Tibial nerve (tissue), 3 donors: Measurements from ENCODE around the gene BCR.

ENCODE experiments used
- POLR2A ChIP-seq, 2 donors: fragments of 450-650 bp; IDR thresholded peaks; one replicate each; pipeline ENCODE4 v1.6.1; 2017; ENCODE audit warnings: antibody characterized with exemption in 2 of 2, mild to moderate bottlenecking in 2 of 2, moderate library complexity in 2 of 2
- TF ChIP-seq, protein P1 (sequence below), 5 experiments: fragments of 200-600 bp in 3 of 5; fragments of 450-650 bp in 2 of 5; sonication (generic) in 3 of 5; IDR thresholded peaks; one replicate each; pipeline ENCODE4 v1.5.1; 2016 to 2019; ENCODE audit warnings: antibody characterized with exemption in 5 of 5, mild to moderate bottlenecking in 3 of 5, moderate library complexity in 2 of 5

DNA sequence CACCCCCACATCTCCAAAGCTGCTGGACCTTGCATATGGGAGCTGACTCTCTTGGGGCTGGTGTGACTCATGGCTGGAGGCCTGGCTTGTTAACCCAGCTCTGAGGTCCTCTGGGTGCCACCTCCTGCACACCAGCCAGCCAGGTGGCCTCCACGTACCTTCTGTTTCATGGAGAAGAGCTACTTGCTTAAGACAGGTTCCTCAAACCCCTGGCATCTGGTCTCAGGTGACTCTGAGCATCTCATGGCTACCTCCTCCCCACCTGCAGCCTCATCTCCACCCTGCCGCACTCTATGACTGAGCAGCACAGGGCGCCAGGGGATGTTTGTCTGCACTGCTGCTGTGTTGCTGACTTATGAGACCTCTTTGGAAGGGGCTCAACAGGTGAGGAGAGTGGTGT is 55.7 kb downstream of the BCR start:
- TF ChIP-seq, protein P1, sequence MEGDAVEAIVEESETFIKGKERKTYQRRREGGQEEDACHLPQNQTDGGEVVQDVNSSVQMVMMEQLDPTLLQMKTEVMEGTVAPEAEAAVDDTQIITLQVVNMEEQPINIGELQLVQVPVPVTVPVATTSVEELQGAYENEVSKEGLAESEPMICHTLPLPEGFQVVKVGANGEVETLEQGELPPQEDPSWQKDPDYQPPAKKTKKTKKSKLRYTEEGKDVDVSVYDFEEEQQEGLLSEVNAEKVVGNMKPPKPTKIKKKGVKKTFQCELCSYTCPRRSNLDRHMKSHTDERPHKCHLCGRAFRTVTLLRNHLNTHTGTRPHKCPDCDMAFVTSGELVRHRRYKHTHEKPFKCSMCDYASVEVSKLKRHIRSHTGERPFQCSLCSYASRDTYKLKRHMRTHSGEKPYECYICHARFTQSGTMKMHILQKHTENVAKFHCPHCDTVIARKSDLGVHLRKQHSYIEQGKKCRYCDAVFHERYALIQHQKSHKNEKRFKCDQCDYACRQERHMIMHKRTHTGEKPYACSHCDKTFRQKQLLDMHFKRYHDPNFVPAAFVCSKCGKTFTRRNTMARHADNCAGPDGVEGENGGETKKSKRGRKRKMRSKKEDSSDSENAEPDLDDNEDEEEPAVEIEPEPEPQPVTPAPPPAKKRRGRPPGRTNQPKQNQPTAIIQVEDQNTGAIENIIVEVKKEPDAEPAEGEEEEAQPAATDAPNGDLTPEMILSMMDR (IDR thresholded peaks at IDR 0.05): no peak
- no peak for TF ChIP-seq POLR2A (IDR thresholded peaks at IDR 0.05)
